Posterior cingulate gyrus (tissue), 11 donors: ENCODE results near the gene ALOX15B.
A peak's percentile ranks its signal among the peaks of the same experiment; 100 is the strongest.
"Not testable (repeated sequence)": the region's sequence is repeated elsewhere in the genome, so short reads cannot be mapped to it uniquely, and the experiment has no call there.

Experiments
- DNase-seq, 10 donors: peaks; one replicate each; pipeline versions ENCODE4 v3.0.0 to v3.0.0-alpha.2; 2020 to 2021; ENCODE audit warnings: mixed read lengths in 3 of 10
- intact Hi-C: fragments of 100-400 bp; cut with DNase I; formaldehyde crosslinking; loops from one replicate; pipeline ENCODE4 v1.15.1; 2023

The ALOX15B gene

DNA sequence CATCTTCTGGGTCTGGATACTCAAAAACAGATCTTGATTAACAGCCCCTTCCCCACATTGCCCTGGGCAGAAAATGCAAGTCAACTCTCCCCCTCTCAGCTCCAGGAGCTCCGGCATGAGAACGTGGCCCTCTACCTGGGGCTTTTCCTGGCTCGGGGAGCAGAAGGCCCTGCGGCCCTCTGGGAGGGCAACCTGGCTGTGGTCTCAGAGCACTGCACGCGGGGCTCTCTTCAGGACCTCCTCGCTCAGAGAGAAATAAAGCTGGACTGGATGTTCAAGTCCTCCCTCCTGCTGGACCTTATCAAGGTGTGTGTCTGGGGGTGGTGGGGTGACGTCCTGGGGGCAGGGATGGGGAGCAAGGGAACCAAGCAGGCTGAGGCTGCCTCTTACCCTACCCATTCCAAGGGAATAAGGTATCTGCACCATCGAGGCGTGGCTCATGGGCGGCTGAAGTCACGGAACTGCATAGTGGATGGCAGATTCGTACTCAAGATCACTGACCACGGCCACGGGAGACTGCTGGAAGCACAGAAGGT is 26.7 kb upstream of the ALOX15B start:
- intact Hi-C loops: no loop called here

GRCh38 chr17:8012996-8013640 is 25.7 kb upstream of the ALOX15B start:
- no peak for DNase-seq
- intact Hi-C loops: no loop called here

More for the DNA sequence above, 26.7 kb upstream of the ALOX15B start:
- no peak for DNase-seq

GRCh38 chr17:8013731-8014557 is 24.9 kb upstream of the ALOX15B start:
- no peak for DNase-seq
- intact Hi-C loops: no loop called here

DNA sequence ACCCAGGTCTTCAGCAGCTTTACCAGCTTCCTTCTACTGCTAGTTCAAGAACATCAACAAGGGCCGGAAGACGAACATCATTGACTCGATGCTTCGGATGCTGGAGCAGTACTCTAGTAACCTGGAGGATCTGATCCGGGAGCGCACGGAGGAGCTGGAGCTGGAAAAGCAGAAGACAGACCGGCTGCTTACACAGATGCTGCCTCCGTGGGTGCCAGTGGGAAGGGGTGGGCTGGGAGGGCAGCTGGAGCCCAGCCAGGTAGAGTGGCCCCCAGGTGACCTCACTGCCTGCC is 24.4 kb upstream of the ALOX15B start:
- intact Hi-C loops: no loop called here
- no peak for DNase-seq

- intact Hi-C loops: no loop called here
- no peak for DNase-seq
These were observed 23.5 kb upstream of the ALOX15B start for GRCh38 chr17:8015236-8015956.

DNA sequence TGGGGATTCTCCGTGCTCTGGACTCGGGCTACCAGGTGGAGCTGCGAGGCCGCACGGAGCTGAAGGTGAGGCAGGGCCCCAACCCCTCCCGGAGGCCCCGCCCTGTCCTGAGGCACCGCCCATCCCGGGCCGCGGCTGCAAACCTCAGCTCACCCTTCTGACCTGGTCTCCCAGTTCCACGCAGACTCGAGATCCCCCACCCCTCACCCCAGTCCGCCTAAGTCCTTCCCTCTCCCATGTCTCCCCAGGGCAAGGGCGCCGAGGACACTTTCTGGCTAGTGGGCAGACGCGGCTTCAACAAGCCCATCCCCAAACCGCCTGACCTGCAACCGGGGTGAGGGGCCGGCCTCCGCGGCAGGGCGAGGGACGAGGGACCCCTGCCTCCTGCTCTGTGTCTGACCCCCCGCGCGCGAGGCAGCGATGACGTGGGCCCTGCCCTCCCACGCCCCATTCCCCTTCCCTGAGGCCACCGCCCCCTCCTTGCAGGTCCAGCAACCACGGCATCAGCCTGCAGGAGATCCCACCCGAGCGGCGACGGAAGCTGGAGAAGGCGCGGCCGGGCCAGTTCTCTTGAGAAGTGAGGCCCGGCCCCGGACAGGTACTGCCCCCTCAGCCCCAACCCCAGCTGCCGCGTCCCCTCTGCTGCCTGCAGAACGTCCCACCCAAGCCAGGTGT is 22.8 kb upstream of the ALOX15B start:
- intact Hi-C loops: no loop called here
- DNase-seq: no peak

DNA sequence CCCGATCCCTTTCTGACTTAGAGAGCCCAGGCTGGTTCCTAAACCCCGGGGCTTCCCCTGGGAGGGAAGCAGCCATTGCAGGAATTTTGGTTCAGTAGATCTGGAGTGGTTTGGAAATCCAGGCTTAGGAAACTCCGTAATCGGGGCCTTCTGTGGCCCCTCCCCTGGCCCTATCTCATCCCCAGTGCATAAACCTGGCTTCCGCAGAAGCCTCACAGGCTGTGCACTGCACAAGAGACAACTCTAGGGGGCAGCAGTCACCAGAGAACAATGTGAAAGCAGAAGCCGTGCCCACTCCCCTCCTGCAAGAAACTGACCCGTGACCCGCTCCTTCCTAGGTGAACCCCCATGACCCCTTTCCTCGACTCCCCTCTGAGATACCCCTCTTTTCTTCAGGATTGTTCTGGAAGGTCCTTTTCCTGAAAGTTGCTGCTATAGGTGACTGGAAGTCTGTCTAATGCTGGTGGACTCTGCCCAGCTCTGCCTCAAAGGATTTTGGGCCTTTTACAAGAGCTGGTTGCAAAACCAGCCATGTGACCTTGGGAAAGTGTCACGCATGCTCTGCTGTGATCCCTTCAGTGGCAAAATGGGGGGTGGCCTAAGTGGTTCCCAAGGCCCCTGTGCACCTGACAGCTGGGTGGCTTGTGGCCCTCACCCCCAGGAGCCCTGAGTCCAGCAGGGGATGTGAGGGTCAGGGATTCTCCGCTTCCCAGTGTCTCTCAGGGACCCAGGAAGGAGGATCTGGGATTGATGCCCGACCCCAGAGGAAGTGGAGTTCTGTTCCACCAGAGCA is 22.0 kb upstream of the ALOX15B start:
- intact Hi-C loops: no loop called here
- DNase-seq: peak in 6 of 10 donors; percentile 37 to 93 (median 62)

- intact Hi-C loops: no loop called here
- no peak for DNase-seq
These were observed 20.4 kb upstream of the ALOX15B start for GRCh38 chr17:8018436-8018835.

GRCh38 chr17:8019166-8019565 is 19.7 kb upstream of the ALOX15B start:
- peak in 1 of 10 donors; percentile 32 for DNase-seq
- intact Hi-C loops: no loop called here

- intact Hi-C loops: no loop called here
- peak in 1 of 10 donors; percentile 68 for DNase-seq
These were observed 18.9 kb upstream of the ALOX15B start for GRCh38 chr17:8019665-8020650.

- intact Hi-C loops: no loop called here
- DNase-seq: peak in 1 of 10 donors; percentile 37
These were observed 17.9 kb upstream of the ALOX15B start for GRCh38 chr17:8020776-8021564.

GRCh38 chr17:8021565-8022359 is 17.1 kb upstream of the ALOX15B start:
- peak in 1 of 10 donors; percentile 51 for DNase-seq
- intact Hi-C loops: no loop called here

GRCh38 chr17:8022360-8023003 is 16.4 kb upstream of the ALOX15B start:
- DNase-seq: peak in 1 of 10 donors; percentile 17
- intact Hi-C loops: no loop called here

DNA sequence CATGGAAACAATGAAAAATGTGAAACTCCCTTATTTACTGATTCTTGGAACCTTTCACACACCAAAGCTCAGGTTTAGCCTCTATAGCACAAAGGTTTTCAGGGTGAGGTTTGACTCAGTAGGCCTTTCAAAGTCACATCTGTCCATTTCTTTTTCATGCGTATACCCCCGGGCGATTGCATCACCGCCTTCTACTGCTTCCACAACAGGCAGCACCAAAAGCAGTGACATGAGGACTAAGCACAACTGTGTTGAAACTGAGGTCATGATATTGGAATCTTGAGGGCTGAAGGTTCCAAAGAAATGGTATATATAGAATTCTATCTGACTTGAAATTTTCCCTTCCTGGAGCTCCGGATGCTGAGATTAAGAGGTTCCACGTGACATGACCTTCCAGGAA is 14.7 kb upstream of the ALOX15B start:
- DNase-seq: peak in 1 of 10 donors; percentile 25
- intact Hi-C loops: not testable (repeated sequence)

GRCh38 chr17:8025176-8025911 is 13.5 kb upstream of the ALOX15B start:
- intact Hi-C loops: no loop called here
- DNase-seq: peak in 1 of 10 donors; percentile 36

DNA sequence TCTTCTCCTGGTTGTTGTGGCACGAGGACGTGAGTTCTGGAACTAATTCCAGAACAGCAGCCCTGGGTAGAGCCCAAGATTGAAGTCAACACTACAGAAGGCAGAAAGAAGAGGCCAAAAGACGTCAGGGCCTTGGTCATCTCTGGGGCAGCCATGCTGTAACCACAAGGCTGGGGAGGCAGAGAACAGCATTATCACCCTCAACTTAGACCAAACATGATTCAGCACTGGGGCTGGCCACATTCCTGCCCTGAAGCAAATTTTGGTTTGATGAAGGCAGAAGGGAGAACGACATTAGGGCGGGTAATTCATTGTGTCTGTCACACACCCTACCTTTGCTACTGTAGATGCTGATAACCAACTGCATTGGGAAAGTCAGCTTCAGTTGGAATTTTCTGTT is 9.7 kb upstream of the ALOX15B start:
- intact Hi-C loops: no loop called here
- no peak for DNase-seq
